H1 (cell line): ENCODE measurements around the gene NTPCR. TPM values are rescaled to one million over a fixed set of nuclear protein-coding genes. Genes with fewer than 3 reads are reported as not detected.

ENCODE experiments used
- CTCF ChIA-PET: fragments of 300-600 bp; sonication (Branson Sonifier 250); formaldehyde crosslinking; loops from one replicate; lab custom pipeline; 2021; ENCODE audit not compliant: partially characterized antibody; lab: Charles Lee
- POLR2A ChIA-PET: fragments of 300-600 bp; sonication (Branson Sonifier 250); formaldehyde crosslinking; loops from one replicate; lab custom pipeline; 2021; ENCODE audit warnings: inconsistent platforms; ENCODE audit not compliant: partially characterized antibody; lab: Charles Lee
- DNase-seq, 2 experiments: peaks; one replicate each; pipeline versions ENCODE4 v3.0.0 to v3.0.0-alpha.2; 2010 to 2022; ENCODE audit warnings: low spot score in 2 of 2, low read depth in 1 of 2, mixed read lengths in 1 of 2
- FAIRE-seq: peaks from 2 replicates; lab custom pipeline; 2011; peaks lifted over from hg19 to GRCh38; lab: Jason Lieb, UNC
- H2AFZ ChIP-seq: 2 replicates; pipeline ENCODE4 v1.8.1; 2012; ENCODE audit warnings: low read length, inconsistent platforms
- H2AK5ac ChIP-seq: 2 replicates; pipeline ENCODE4 v1.6.1; 2013; ENCODE audit warnings: low read depth, low read length
- H2BK120ac ChIP-seq: replicated peaks from 2 replicates; pipeline ENCODE3; 2013; ENCODE audit warnings: low read depth, low read length, inconsistent platforms
- H2BK12ac ChIP-seq: 2 replicates; pipeline ENCODE4 v1.6.1; 2013; ENCODE audit warnings: low read depth, low read length
- H2BK15ac ChIP-seq: 2 replicates; pipeline ENCODE4 v1.6.1; 2013; ENCODE audit warnings: low read length
- H2BK20ac ChIP-seq: 2 replicates; pipeline ENCODE4 v1.6.1; 2013; ENCODE audit warnings: low read length
- H2BK5ac ChIP-seq: 2 replicates; pipeline ENCODE4 v1.6.1; 2013; ENCODE audit warnings: low read depth, low read length
- H3K14ac ChIP-seq: 2 replicates; pipeline ENCODE4 v1.6.1; 2013; ENCODE audit warnings: inconsistent platforms; ENCODE audit not compliant: insufficient read length
- H3K18ac ChIP-seq: 2 replicates; pipeline ENCODE4 v1.6.1; 2013; ENCODE audit warnings: low read length; ENCODE audit errors: extremely low read depth
- H3K23ac ChIP-seq: 2 replicates; pipeline ENCODE4 v1.6.1; 2013; ENCODE audit warnings: inconsistent platforms; ENCODE audit not compliant: insufficient read length
- H3K23me2 ChIP-seq: 2 replicates; pipeline ENCODE4 v1.6.1; 2013; ENCODE audit warnings: low read depth, low read length
- H3K27ac ChIP-seq: 2 replicates; pipeline ENCODE4 v1.6.1; 2011; ENCODE audit warnings: low read depth, low read length, inconsistent platforms
- H3K27me3 ChIP-seq, 4 experiments: replicated peaks in 1 of 4; 1 replicate in 1 of 4; 2 replicates in 3 of 4; pipeline versions ENCODE4 v1.6.1 to v1.8.1; 2011 to 2013; ENCODE audit warnings: low read length in 3 of 4, mild to moderate bottlenecking in 3 of 4, inconsistent platforms in 2 of 4, mixed read lengths in 2 of 4, moderate library complexity in 1 of 4; ENCODE audit not compliant: control insufficient read depth in 3 of 4, insufficient read depth in 3 of 4; ENCODE audit errors: extremely low read depth in 1 of 4
- H3K36me3 ChIP-seq, 4 experiments: 2 replicates each; pipeline versions ENCODE4 v1.6.1 to v1.8.1; 2011 to 2013; ENCODE audit warnings: mild to moderate bottlenecking in 4 of 4, low read length in 3 of 4, moderate library complexity in 2 of 4, control low read depth in 1 of 4, inconsistent platforms in 1 of 4; ENCODE audit not compliant: insufficient read depth in 4 of 4, control insufficient read depth in 2 of 4
- H3K4ac ChIP-seq: replicated peaks from 2 replicates; pipeline ENCODE3; 2013; ENCODE audit warnings: low read length, low read depth, mixed read lengths, inconsistent platforms; ENCODE audit not compliant: insufficient read length
- H3K4me1 ChIP-seq, 4 experiments: replicated peaks in 1 of 4; 1 replicate in 1 of 4; 2 replicates in 3 of 4; pipeline versions ENCODE4 v1.6.1 to v1.8.1; 2011 to 2013; ENCODE audit warnings: low read length in 3 of 4, inconsistent platforms in 2 of 4, mixed read lengths in 1 of 4; ENCODE audit not compliant: insufficient read depth in 4 of 4, control insufficient read depth in 3 of 4
- H3K4me2 ChIP-seq, 2 experiments: 2 replicates each; pipeline versions ENCODE4 v1.6.1 to v1.8.1; 2011 to 2013; ENCODE audit warnings: low read depth in 2 of 2, low read length in 2 of 2, control low read depth in 1 of 2, inconsistent platforms in 1 of 2, mild to moderate bottlenecking in 1 of 2; ENCODE audit not compliant: insufficient read depth in 1 of 2
- H3K4me3 ChIP-seq, 4 experiments: fragments of 200-600, 300-600 bp in 1 of 4; sonication (generic), shearing (Covaris generic), sonication (Bioruptor Twin) in 1 of 4; 2 replicates each; pipeline versions ENCODE4 v1.5.1 to v1.8.1; 2011 to 2016; ENCODE audit warnings: low read length in 4 of 4, low read depth in 3 of 4, control low read depth in 2 of 4, inconsistent platforms in 2 of 4, mild to moderate bottlenecking in 2 of 4, mixed read lengths in 1 of 4, moderate library complexity in 1 of 4; ENCODE audit not compliant: insufficient read depth in 2 of 4; ENCODE audit errors: extremely low read depth in 1 of 4
- H3K56ac ChIP-seq: replicated peaks from 2 replicates; pipeline ENCODE3; 2013; ENCODE audit warnings: low read depth, mild to moderate bottlenecking, mixed read lengths, low read length, inconsistent platforms; ENCODE audit not compliant: insufficient read length
- H3K79me1 ChIP-seq: 2 replicates; pipeline ENCODE4 v1.6.1; 2013; ENCODE audit warnings: low read depth, low read length, control low read depth
- H3K79me2 ChIP-seq, 2 experiments: 2 replicates each; pipeline versions ENCODE4 v1.6.1 to v1.8.1; 2012 to 2013; ENCODE audit warnings: low read length in 2 of 2, mild to moderate bottlenecking in 2 of 2, inconsistent platforms in 1 of 2; ENCODE audit not compliant: insufficient read depth in 2 of 2, control insufficient read depth in 1 of 2
- H3K9ac ChIP-seq, 4 experiments: replicated peaks in 1 of 4; 1 replicate in 1 of 4; 2 replicates in 3 of 4; pipeline versions ENCODE4 v1.6.1 to v1.8.1; 2011 to 2013; ENCODE audit warnings: low read depth in 3 of 4, low read length in 3 of 4, control low read depth in 2 of 4, mild to moderate bottlenecking in 2 of 4, moderate library complexity in 2 of 4, inconsistent platforms in 1 of 4; ENCODE audit errors: extremely low read depth in 1 of 4
- H3K9me3 ChIP-seq, 2 experiments: 2 replicates each; pipeline versions ENCODE4 v1.6.1 to v1.8.1; 2012 to 2013; ENCODE audit warnings: mild to moderate bottlenecking in 2 of 2, moderate library complexity in 2 of 2, control low read depth in 1 of 2, inconsistent platforms in 1 of 2, low read depth in 1 of 2, low read length in 1 of 2, mixed read lengths in 1 of 2; ENCODE audit not compliant: insufficient read depth in 2 of 2
- H4K20me1 ChIP-seq, 2 experiments: replicated peaks in 1 of 2; 2 replicates each; pipeline versions ENCODE3 to v1.8.1; 2011 to 2013; ENCODE audit warnings: inconsistent platforms in 2 of 2, low read length in 2 of 2, mild to moderate bottlenecking in 1 of 2; ENCODE audit not compliant: insufficient read depth in 2 of 2, control insufficient read depth in 1 of 2
- H4K5ac ChIP-seq: 2 replicates; pipeline ENCODE4 v1.6.1; 2013; ENCODE audit warnings: low read length, low read depth, mixed read lengths, inconsistent platforms; ENCODE audit not compliant: insufficient read length
- H4K8ac ChIP-seq: 2 replicates; pipeline ENCODE4 v1.8.0; 2013; ENCODE audit warnings: mild to moderate bottlenecking, moderate library complexity, low read length, inconsistent platforms; ENCODE audit not compliant: insufficient read depth; ENCODE audit errors: extremely low read depth
- H4K91ac ChIP-seq: replicated peaks from 2 replicates; pipeline ENCODE3; 2013; ENCODE audit warnings: low read length, mixed read lengths, inconsistent platforms; ENCODE audit not compliant: insufficient read length
- BACH1 ChIP-seq: IDR thresholded peaks from 2 replicates; pipeline ENCODE4 v1.6.1; 2012; ENCODE audit warnings: low read length, improper control_type of control experiment
- CBX8 ChIP-seq: fragments of 300-800, 300-1000 bp; sonication (generic); IDR thresholded peaks from 2 replicates; pipeline ENCODE4 v1.7.1; 2016; ENCODE audit warnings: low read depth, low read length, borderline replicate concordance
- EZH2 ChIP-seq: fragments of 200-600 bp; sonication (generic); IDR thresholded peaks from 2 replicates; pipeline ENCODE4 v1.7.1; 2012; ENCODE audit warnings: low read depth, mild to moderate bottlenecking, moderate library complexity, low read length, inconsistent platforms; ENCODE audit not compliant: severe bottlenecking
- HDAC6 ChIP-seq: IDR thresholded peaks from one replicate; pipeline ENCODE4 v1.7.1; 2012; ENCODE audit warnings: low read depth, mild to moderate bottlenecking, inconsistent platforms, low read length, moderate library complexity
- RNF2 ChIP-seq: fragments of 200-900, 300-1000 bp; sonication (generic); IDR thresholded peaks from 2 replicates; pipeline ENCODE4 v1.7.1; 2016; ENCODE audit warnings: borderline replicate concordance, low read depth, mild to moderate bottlenecking, antibody characterized with exemption, low read length; ENCODE audit not compliant: poor library complexity, severe bottlenecking; ENCODE audit errors: missing control alignments
- SRF ChIP-seq: IDR thresholded peaks from 2 replicates; pipeline ENCODE4 v1.6.1; 2011; ENCODE audit warnings: mild to moderate bottlenecking, low read depth, low read length, moderate library complexity
- TCF12 ChIP-seq: IDR thresholded peaks from 2 replicates; pipeline ENCODE4 v1.6.1; 2011; ENCODE audit warnings: low read depth, mild to moderate bottlenecking, low read length
- WGBS, 2 experiments: shearing (Covaris generic) in 1 of 2; methylation state at CpG; one replicate each; pipeline versions ENCODE4 v1.1.6 to v1.1.7; 2013 to 2015; ENCODE audit warnings: low lambda C conversion rate in 2 of 2, mixed read lengths in 2 of 2, inconsistent platforms in 1 of 2, low coverage in 1 of 2, missing lambda C conversion rate in 1 of 2; ENCODE audit not compliant: insufficient replicate concordance in 2 of 2, insufficient coverage in 1 of 2, insufficient read length in 1 of 2; ENCODE audit errors: extremely low coverage in 1 of 2, missing lambda C conversion rate in 1 of 2; 5-methylcytosine and 5-hydroxymethylcytosine counted together
- polyA plus RNA-seq, 7 experiments: library from polyadenylated mRNA; depleted of rRNA in 3 of 7; stranded (reverse) in 5 of 7; unstranded in 2 of 7; fragments of >200 nt in 5 of 7; fragments of 200-250 nt in 2 of 7; gene quantifications; 1 replicate in 5 of 7; 2 replicates in 1 of 7; 4 replicates in 1 of 7; pipeline versions ENCODE4 v1.2.1 to v1.2.3, GENCODE V29; 2011 to 2013; ENCODE audit warnings: missing spikeins in 2 of 7, mixed read lengths in 2 of 7
- total RNA-seq: library from RNA; stranded (reverse); fragmentation: NEBNext Ultra II Directional; extraction: Animal tissue kit (Norgen Biotek cat#: 25700); gene quantifications from 2 replicates; pipeline ENCODE4 v1.2.1, GENCODE V29; 2021

NTPCR gene
- total and polyA plus RNA-seq, 2 of the 8 experiments (the other 6 are each of a cell fraction or from before 2014, with no cell fraction given): 22.6 to 73.1 TPM

- H3K79me1 ChIP-seq: no peaks in the 10 kb centered on the region
- H4K5ac ChIP-seq: no peak overlapping the region
- H2BK20ac ChIP-seq: no peak overlapping the region
- no peak overlapping the region for H3K56ac ChIP-seq
- H3K4me3 ChIP-seq: no peak overlapping the region
- no peak overlapping the region for H2BK12ac ChIP-seq
- ChIA-PET CTCF (interaction anchor here (0.7 kb wide), 1 partner anchor 24 kb away, joined by 4 read pairs; no protein-coding TSS in a partner anchor), POLR2A (no interaction called here)
- no peak overlapping the region for H4K91ac ChIP-seq
- H2AFZ ChIP-seq: no peak overlapping the region
- H3K9ac ChIP-seq: no peak overlapping the region
- no peak overlapping the region for H3K4ac ChIP-seq
- no peak overlapping the region for H4K8ac ChIP-seq
- H3K27ac ChIP-seq: no peak overlapping the region
- H2BK5ac ChIP-seq: no peak overlapping the region
- no peaks in the 10 kb centered on the region for H3K23me2 ChIP-seq
- 87% methylated on average over 4 of the region's 4 CpGs; no CpG with 5 or more reads in 1 of the 2 experiments for WGBS, 2 experiments
- DNase-seq: no peak
- H3K79me2 ChIP-seq: no peaks in the 10 kb centered on the region
- H3K27me3 ChIP-seq: no peaks in the 10 kb centered on the region
- H3K18ac ChIP-seq: no peak overlapping the region
- H2BK15ac ChIP-seq: no peak overlapping the region
- no peaks in the 10 kb centered on the region for H3K36me3 ChIP-seq
- no peak overlapping the region for H2BK120ac ChIP-seq
- H3K14ac ChIP-seq: no peak overlapping the region
- no peak for FAIRE-seq
- H3K23ac ChIP-seq: no peak overlapping the region
- H2AK5ac ChIP-seq: no peak overlapping the region
- H3K9me3 ChIP-seq: no peaks in the 10 kb centered on the region; a peak in 1 of 4 replicates
- no peaks in the 10 kb centered on the region for H4K20me1 ChIP-seq
- no peak overlapping the region for H3K4me2 ChIP-seq
- peaks cover 0 to 8% (median 2%) of the 10 kb centered on the region in 4 experiments; a peak in 5 of 7 replicates for H3K4me1 ChIP-seq
- no peak for TF ChIP-seq RNF2
- no peak for TF ChIP-seq TCF12
- TF ChIP-seq HDAC6: no peak
- no peak for TF ChIP-seq SRF
- no peak for TF ChIP-seq CBX8
- TF ChIP-seq EZH2: no peak
- TF ChIP-seq BACH1: no peak
Observed at GRCh38 chr1:232904131-232904530, 46.3 kb upstream of the NTPCR start.
